ENCODE data around the gene ADAM12. TPM values are rescaled to one million over a fixed set of nuclear protein-coding genes. Genes with fewer than 3 reads are reported as not detected.

The ADAM12 gene
- total RNA-seq, 1 experiment from 2014 or later, result not detected

GRCh38 chr10:126223512-126224067 is 164.7 kb downstream of the ADAM12 start:
- Mint-ChIP-seq H3K9me3 (ENCODE audit: low read depth, unreplicated experiment) (no peaks in the 10 kb centered on the region), H3K4me1 (ENCODE audit: low read depth, unreplicated experiment) (no peaks in the 10 kb centered on the region), H3K36me3 (ENCODE audit: insufficient read depth, unreplicated experiment) (no peaks in the 10 kb centered on the region), H3K27ac (ENCODE audit: unreplicated experiment) (no peak overlapping the region), H3K27me3 (ENCODE audit: unreplicated experiment) (peaks cover 49% of the 10 kb centered on the region), H3K4me3 (ENCODE audit: low read depth, unreplicated experiment) (no peak overlapping the region)
- no peak for TF ChIP-seq CTCF (IDR thresholded peaks at IDR 0.05; ENCODE audit: unreplicated experiment)
- DNase-seq, result no peak
- CTCF ChIA-PET, result no interaction called here
- intact Hi-C loops (cut with micrococcal nuclease; ENCODE audit: unreplicated experiment), result no loop called here
- BruUV-seq (replicated peaks), result no TSS peak

GRCh38 chr10:126222736-126223511 is 165.4 kb downstream of the ADAM12 start:
- Mint-ChIP-seq H3K4me3 (ENCODE audit: low read depth, unreplicated experiment) (no peak overlapping the region), H3K36me3 (ENCODE audit: insufficient read depth, unreplicated experiment) (no peaks in the 10 kb centered on the region), H3K4me1 (ENCODE audit: low read depth, unreplicated experiment) (no peaks in the 10 kb centered on the region), H3K27ac (ENCODE audit: unreplicated experiment) (no peak overlapping the region), H3K27me3 (ENCODE audit: unreplicated experiment) (peaks cover 49% of the 10 kb centered on the region), H3K9me3 (ENCODE audit: low read depth, unreplicated experiment) (no peaks in the 10 kb centered on the region)
- BruUV-seq (replicated peaks), result no TSS peak
- intact Hi-C loops (cut with micrococcal nuclease; ENCODE audit: unreplicated experiment), result no loop called here
- no peak for TF ChIP-seq CTCF (IDR thresholded peaks at IDR 0.05; ENCODE audit: unreplicated experiment)
- no peak for DNase-seq
- CTCF ChIA-PET, result no interaction called here

- BruUV-seq (replicated peaks), result no TSS peak
- CTCF ChIA-PET, result no interaction called here
- DNase-seq, result no peak
- Mint-ChIP-seq H3K36me3 (ENCODE audit: insufficient read depth, unreplicated experiment) (no peaks in the 10 kb centered on the region), H3K27me3 (ENCODE audit: unreplicated experiment) (peaks cover 49% of the 10 kb centered on the region), H3K9me3 (ENCODE audit: low read depth, unreplicated experiment) (no peaks in the 10 kb centered on the region), H3K4me1 (ENCODE audit: low read depth, unreplicated experiment) (no peaks in the 10 kb centered on the region), H3K27ac (ENCODE audit: unreplicated experiment) (no peak overlapping the region), H3K4me3 (ENCODE audit: low read depth, unreplicated experiment) (no peak overlapping the region)
- TF ChIP-seq CTCF (IDR thresholded peaks at IDR 0.05; ENCODE audit: unreplicated experiment), result no peak
- intact Hi-C loops (cut with micrococcal nuclease; ENCODE audit: unreplicated experiment), result no loop called here
These were observed 166.4 kb downstream of the ADAM12 start for GRCh38 chr10:126221874-126222273.

- Mint-ChIP-seq H3K27me3 (ENCODE audit: unreplicated experiment) (peaks cover 31% of the 10 kb centered on the region), H3K4me1 (ENCODE audit: low read depth, unreplicated experiment) (no peaks in the 10 kb centered on the region), H3K9me3 (ENCODE audit: low read depth, unreplicated experiment) (no peaks in the 10 kb centered on the region), H3K4me3 (ENCODE audit: low read depth, unreplicated experiment) (no peak overlapping the region), H3K27ac (ENCODE audit: unreplicated experiment) (no peak overlapping the region), H3K36me3 (ENCODE audit: insufficient read depth, unreplicated experiment) (no peaks in the 10 kb centered on the region)
- CTCF ChIA-PET, result no interaction called here
- no TSS peak for BruUV-seq (replicated peaks)
- DNase-seq, result no peak
- intact Hi-C loops (cut with micrococcal nuclease; ENCODE audit: unreplicated experiment), result no loop called here
- TF ChIP-seq CTCF (IDR thresholded peaks at IDR 0.05; ENCODE audit: unreplicated experiment), result no peak
These were observed 169.3 kb downstream of the ADAM12 start for GRCh38 chr10:126218778-126219649.

Data from Calu3 (cell line).